ENCODE results near the gene PHF21A.

- TF ChIP-seq POLR2AphosphoS5 (IDR thresholded peaks at IDR 0.05; ENCODE audit: insufficient read depth, low read depth, low read length): no peak
- TF ChIP-seq EZH2 (IDR thresholded peaks at IDR 0.05; ENCODE audit: borderline replicate concordance, low read depth, low read length, severe bottlenecking): no peak
- no peak for TF ChIP-seq CTCF (IDR thresholded peaks at IDR 0.05; ENCODE audit: extremely low read depth in 1 of 2, insufficient read depth in 1 of 2, low read depth in 1 of 2, low read length in 2 of 2)
- TF ChIP-seq POLR2A (IDR thresholded peaks at IDR 0.05; ENCODE audit: low read depth, low read length): no peak
- no peak for TF ChIP-seq JUN (IDR thresholded peaks at IDR 0.05; ENCODE audit: borderline replicate concordance, insufficient read depth, insufficient read length, low read depth)
- TF ChIP-seq GATA2 (IDR thresholded peaks at IDR 0.05; ENCODE audit: insufficient read depth, insufficient read length, low read depth, low read length): no peak
- no peak for TF ChIP-seq MAX (IDR thresholded peaks at IDR 0.05; ENCODE audit: insufficient read depth, insufficient read length)
- no peak for TF ChIP-seq MYC (IDR thresholded peaks at IDR 0.05; ENCODE audit: low read depth, low read length)
Measured at GRCh38 chr11:46102843-46103242, 18.4 kb downstream of the PHF21A start.

Measured in endothelial cell of umbilical vein (primary cell).